A549 (cell line): Measurements from ENCODE around the gene CREM. TPM values are rescaled to one million over a fixed set of nuclear protein-coding genes. Genes with fewer than 3 reads are reported as not detected.

Experiments
- ATAC-seq, 2 experiments: fragments of 200-7000 bp in 1 of 2; fragments of >200 bp in 1 of 2; cut with Nextera tagmentation in 1 of 2; cut with Tn5 transposase in 1 of 2; 3 replicates each; pipeline versions ENCODE4 v1.8.0 to v1.9.1; 2018 to 2020; ENCODE audit warnings: mild to moderate bottlenecking in 1 of 2, moderate library complexity in 1 of 2
- CTCF ChIA-PET: fragments of 300-600 bp; sonication (Branson Sonifier 250); formaldehyde crosslinking; extraction: SDS; loops from one replicate; lab custom pipeline; 2021; ENCODE audit warnings: antibody characterized with exemption, inconsistent platforms; lab: Yijun Ruan, JAX
- POLR2A ChIA-PET: fragments of 350-600 bp; formaldehyde crosslinking; extraction: SDS; loops from one replicate; lab custom pipeline; 2021; ENCODE audit warnings: antibody characterized with exemption, inconsistent platforms; lab: Yijun Ruan, JAX
- DNase-seq, 2 experiments: peaks; one replicate each; pipeline versions ENCODE4 v3.0.0 to v3.0.0-alpha.2; 2011 to 2016; ENCODE audit warnings: low read depth in 1 of 2, low spot score in 1 of 2
- FAIRE-seq: peaks from 2 replicates; lab custom pipeline; 2011; peaks lifted over from hg19 to GRCh38; lab: Jason Lieb, UNC
- H3K27ac ChIP-seq, 2 experiments: fragments of >200 bp; sonication (Bioruptor Twin); formaldehyde crosslinking; 3 replicates each; pipeline ENCODE4 v1.5.1; 2016 to 2017
- H3K4me1 ChIP-seq: fragments of >200 bp; sonication (Bioruptor Twin); formaldehyde crosslinking; 3 replicates; pipeline ENCODE4 v1.6.1; 2016
- H3K4me2 ChIP-seq: fragments of >200 bp; sonication (Bioruptor Twin); formaldehyde crosslinking; 3 replicates; pipeline ENCODE4 v1.6.1; 2016
- H3K4me3 ChIP-seq: fragments of >200 bp; sonication (Bioruptor Twin); formaldehyde crosslinking; 3 replicates; pipeline ENCODE4 v1.5.1; 2016
- H3K9me3 ChIP-seq: fragments of >200 bp; sonication (Bioruptor Twin); formaldehyde crosslinking; 3 replicates; pipeline ENCODE4 v1.6.1; 2016
- ATOH8 ChIP-seq: fragments of 250-450 bp; sonication (Bioruptor Pico); IDR thresholded peaks from 2 replicates; pipeline ENCODE4 v1.5.0; 2020; ENCODE audit warnings: low read depth, mild to moderate bottlenecking, moderate library complexity
- BCL3 ChIP-seq: fragments of >200 bp; sonication (Bioruptor Twin); formaldehyde crosslinking; IDR thresholded peaks from 3 replicates; pipeline ENCODE4 v1.6.1; 2016
- CBX8 ChIP-seq: fragments of 200-600 bp; sonication (generic); IDR thresholded peaks from 2 replicates; pipeline ENCODE4 v1.6.1; 2016
- CEBPB ChIP-seq, 2 experiments: fragments of >200 bp in 1 of 2; sonication (Bioruptor Twin) in 1 of 2; formaldehyde crosslinking in 1 of 2; IDR thresholded peaks; 2 replicates each; pipeline ENCODE4 v1.6.1; 2012 to 2016
- EHF ChIP-seq: fragments of 250-450 bp; sonication (Bioruptor Pico); IDR thresholded peaks from 2 replicates; pipeline ENCODE4 v1.5.0; 2020; ENCODE audit warnings: mild to moderate bottlenecking
- ELK1 ChIP-seq: fragments of 150-350 bp; IDR thresholded peaks from 2 replicates; pipeline ENCODE4 v1.6.1; 2014; ENCODE audit warnings: low read depth, mild to moderate bottlenecking, low read length
- EP300 ChIP-seq, 2 experiments: fragments of >200 bp; sonication (Bioruptor Twin); formaldehyde crosslinking; IDR thresholded peaks; 2 replicates in 1 of 2; 3 replicates in 1 of 2; pipeline ENCODE4 v1.6.1; 2016 to 2017
- FOSB ChIP-seq: fragments of 250-450 bp; sonication (Bioruptor Pico); IDR thresholded peaks from 2 replicates; pipeline ENCODE4 v1.5.0; 2020; ENCODE audit warnings: mild to moderate bottlenecking, moderate library complexity
- GATA3 ChIP-seq: IDR thresholded peaks from 2 replicates; pipeline ENCODE4 v1.6.1; 2012; ENCODE audit warnings: borderline replicate concordance
- HDAC2 ChIP-seq: fragments of 200-600 bp; sonication (generic); IDR thresholded peaks from 2 replicates; pipeline ENCODE4 v1.6.1; 2016
- HEYL ChIP-seq: fragments of 250-450 bp; sonication (Bioruptor Pico); IDR thresholded peaks from 2 replicates; pipeline ENCODE4 v1.8.0; 2021; ENCODE audit warnings: mild to moderate bottlenecking, moderate library complexity
- HMGXB4 ChIP-seq: fragments of 250-450 bp; sonication (Bioruptor Pico); IDR thresholded peaks from 2 replicates; pipeline ENCODE4 v1.5.0; 2021; ENCODE audit warnings: mild to moderate bottlenecking, moderate library complexity, borderline replicate concordance
- HOXA7 ChIP-seq: fragments of 250-450 bp; sonication (Bioruptor Pico); IDR thresholded peaks from 2 replicates; pipeline ENCODE4 v1.5.0; 2020; ENCODE audit warnings: mild to moderate bottlenecking, moderate library complexity
- NPAS2 ChIP-seq: fragments of 250-450 bp; sonication (Bioruptor Pico); IDR thresholded peaks from 2 replicates; pipeline ENCODE4 v1.8.0; 2022; ENCODE audit warnings: mild to moderate bottlenecking, moderate library complexity, borderline replicate concordance
- NR3C1 ChIP-seq: fragments of >200 bp; sonication (Bioruptor Twin); formaldehyde crosslinking; IDR thresholded peaks from 3 replicates; pipeline ENCODE4 v1.6.1; 2017
- PHF8 ChIP-seq: fragments of 200-600 bp; sonication (generic); IDR thresholded peaks from 2 replicates; pipeline ENCODE4 v1.6.1; 2016; ENCODE audit warnings: low read depth, mild to moderate bottlenecking, antibody characterized with exemption, moderate library complexity, borderline replicate concordance
- RAD21 ChIP-seq, 2 experiments: fragments of >200 bp in 1 of 2; sonication (Bioruptor Twin) in 1 of 2; formaldehyde crosslinking in 1 of 2; IDR thresholded peaks in 1 of 2; conservative IDR thresholded peaks in 1 of 2; 2 replicates in 1 of 2; 3 replicates in 1 of 2; pipeline ENCODE4 v1.6.1; 2012 to 2018; ENCODE audit warnings: inconsistent platforms in 1 of 2
- RARB ChIP-seq: fragments of 250-450 bp; sonication (Bioruptor Pico); IDR thresholded peaks from 2 replicates; pipeline ENCODE4 v1.8.0; 2021; ENCODE audit warnings: mild to moderate bottlenecking, moderate library complexity
- RCOR1 ChIP-seq: fragments of 150-350 bp; IDR thresholded peaks from 2 replicates; pipeline ENCODE4 v1.6.1; 2014; ENCODE audit warnings: antibody characterized with exemption, low read length, low read depth
- SREBF2 ChIP-seq: fragments of 450-650 bp; IDR thresholded peaks from 2 replicates; pipeline ENCODE4 v1.6.1; 2014; ENCODE audit warnings: mild to moderate bottlenecking, moderate library complexity
- ZC3H11A ChIP-seq: fragments of 450-650 bp; IDR thresholded peaks from 2 replicates; pipeline ENCODE4 v1.6.1; 2014; ENCODE audit warnings: antibody characterized with exemption, mild to moderate bottlenecking
- ZNF302 ChIP-seq: fragments of 250-450 bp; sonication (Bioruptor Pico); IDR thresholded peaks from 2 replicates; pipeline ENCODE4 v1.9.0; 2021; ENCODE audit warnings: inconsistent platforms, mild to moderate bottlenecking, moderate library complexity
- WGBS: methylation state at CpG from one replicate; pipeline ENCODE4 v1.1.6; 2017; ENCODE audit errors: missing lambda C conversion rate; 5-methylcytosine and 5-hydroxymethylcytosine counted together
- polyA plus RNA-seq, 4 experiments: library from polyadenylated mRNA; depleted of rRNA in 3 of 4; stranded (reverse); fragments of >200 nt; fragmentation: RNase III in 1 of 4; extraction: RNeasy Plus Mini Kit Qiagen cat#74134 plus additional on column Dnase treatment in 1 of 4; gene quantifications; 2 replicates in 3 of 4; 3 replicates in 1 of 4; pipeline ENCODE4 v1.2.3, GENCODE V29; 2011 to 2017
- TF ChIP-seq, protein P1 (sequence below): IDR thresholded peaks from 2 replicates; pipeline ENCODE4 v1.6.1; 2012
- TF ChIP-seq, protein P2 (sequence below): IDR thresholded peaks from 2 replicates; pipeline ENCODE4 v1.6.1; 2012; ENCODE audit warnings: low read depth, borderline replicate concordance

Gene CREM
- polyA plus RNA-seq, 2 of the 4 experiments (the other 2 are of a cell fraction) = 53.3 to 112 TPM

- H3K9me3 ChIP-seq = no peaks in the 10 kb centered on the region
- no peak for TF ChIP-seq RARB (CRISPR knock-in tag)
- no peak for TF ChIP-seq PHF8
- TF ChIP-seq, protein P1, sequence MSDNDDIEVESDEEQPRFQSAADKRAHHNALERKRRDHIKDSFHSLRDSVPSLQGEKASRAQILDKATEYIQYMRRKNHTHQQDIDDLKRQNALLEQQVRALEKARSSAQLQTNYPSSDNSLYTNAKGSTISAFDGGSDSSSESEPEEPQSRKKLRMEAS = no peak
- no peak for TF ChIP-seq ATOH8 (CRISPR knock-in tag)
- no peak for TF ChIP-seq ZNF302 (CRISPR knock-in tag)
- no peak for TF ChIP-seq HOXA7 (CRISPR knock-in tag)
- TF ChIP-seq EHF (CRISPR knock-in tag) = no peak
- TF ChIP-seq, protein P2, sequence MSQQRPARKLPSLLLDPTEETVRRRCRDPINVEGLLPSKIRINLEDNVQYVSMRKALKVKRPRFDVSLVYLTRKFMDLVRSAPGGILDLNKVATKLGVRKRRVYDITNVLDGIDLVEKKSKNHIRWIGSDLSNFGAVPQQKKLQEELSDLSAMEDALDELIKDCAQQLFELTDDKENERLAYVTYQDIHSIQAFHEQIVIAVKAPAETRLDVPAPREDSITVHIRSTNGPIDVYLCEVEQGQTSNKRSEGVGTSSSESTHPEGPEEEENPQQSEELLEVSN = no peak
- no peak for TF ChIP-seq ZC3H11A
- WGBS = 93% methylated on average over 7 of the region's 7 CpGs
- H3K4me2 ChIP-seq = no peak overlapping the region
- DNase-seq (no peak), FAIRE-seq (no peak), ATAC-seq (no peak)
- ChIA-PET CTCF (interaction anchor here (0.6 to 7.0 kb wide), 4 partner anchors 8 to 547 kb away, joined by 3 to 46 read pairs (median 7); partner anchors contain the start of gene CREM), POLR2A (interaction anchor here (0.9 kb wide), 1 partner anchor 83 kb away, joined by 3 read pairs; the partner anchor contains the start of gene CREM)
- H3K27ac ChIP-seq = no peak overlapping the region
- no peak overlapping the region for H3K4me3 ChIP-seq
- 0 out of 3 replicates have a peak, but pooled peaks cover 3% of the 10 kb centered on the region for H3K4me1 ChIP-seq
Observed at GRCh38 chr10:35208949-35209613, 82.4 kb downstream of the CREM start.

DNA sequence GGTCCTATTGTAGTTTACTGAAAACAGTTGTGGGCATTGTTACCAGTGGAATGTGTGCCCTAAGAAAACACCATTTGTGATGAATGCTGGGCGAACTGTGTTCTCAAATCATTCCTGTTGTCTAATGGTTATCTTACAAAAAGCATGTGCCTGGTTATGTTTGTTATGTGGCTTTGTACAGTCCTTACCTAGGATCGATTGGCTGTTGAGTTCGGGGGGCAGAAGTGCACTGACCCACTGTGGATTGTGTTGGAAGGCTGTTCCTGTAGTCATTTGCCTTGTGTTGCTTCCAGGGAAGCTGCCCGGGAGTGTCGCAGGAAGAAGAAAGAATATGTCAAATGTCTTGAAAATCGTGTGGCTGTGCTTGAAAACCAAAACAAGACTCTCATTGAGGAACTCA is 84.3 kb downstream of the CREM start:
- Histone ChIP-seq H3K4me1 (no peaks in the 10 kb centered on the region), H3K4me3 (no peak overlapping the region), H3K27ac (no peak overlapping the region), H3K9me3 (no peaks in the 10 kb centered on the region), H3K4me2 (no peak overlapping the region)
- no peak for TF ChIP-seq HDAC2
- TF ChIP-seq, protein P1 = no peak
- no peak for TF ChIP-seq BCL3
- TF ChIP-seq FOSB = no peak
- TF ChIP-seq EP300 (IDR thresholded peaks at IDR 0.05) = no peak
- no peak for TF ChIP-seq ATOH8 (CRISPR knock-in tag)
- no peak for TF ChIP-seq SREBF2
- TF ChIP-seq RCOR1 = no peak
- no peak for TF ChIP-seq HMGXB4 (CRISPR knock-in tag)
- TF ChIP-seq CEBPB (IDR thresholded peaks at IDR 0.05) = no peak
- TF ChIP-seq CBX8 = no peak
- TF ChIP-seq HEYL (CRISPR knock-in tag) = no peak
- TF ChIP-seq ZC3H11A = no peak
- TF ChIP-seq NPAS2 = no peak
- no peak for TF ChIP-seq NR3C1
- TF ChIP-seq GATA3 = no peak
- no peak for TF ChIP-seq RARB (CRISPR knock-in tag)
- TF ChIP-seq ELK1 = no peak
- TF ChIP-seq RAD21 (conservative IDR thresholded peaks at IDR 0.05 in 1 of 2, IDR thresholded peaks at IDR 0.05 in 1 of 2) = no peak
- TF ChIP-seq HOXA7 (CRISPR knock-in tag) = no peak
- ChIA-PET CTCF (interaction anchor here (1.1 to 16.9 kb wide), 3 partner anchors 15 to 91 kb away, joined by 3 to 246 read pairs (median 7); partner anchors contain the start of gene CREM), POLR2A (no interaction called here)
- WGBS = 84% methylated on average over 6 of the region's 6 CpGs
- DNase-seq = no peak
- ATAC-seq = no peak
- no peak for FAIRE-seq
